IPS-20b (cell line): ENCODE results near the gene NUDCD3.
"Not testable (repeated sequence)": the region's sequence is repeated elsewhere in the genome, so short reads cannot be mapped to it uniquely, and the experiment has no call there.

ENCODE experiments used
- H3K27ac ChIP-seq: one replicate; pipeline ENCODE4 v1.5.1; 2013; ENCODE audit warnings: low read length
- H3K27me3 ChIP-seq: 2 replicates; pipeline ENCODE4 v1.6.1; 2013; ENCODE audit warnings: mild to moderate bottlenecking, low read length, inconsistent platforms; ENCODE audit not compliant: insufficient read depth
- H3K36me3 ChIP-seq: 2 replicates; pipeline ENCODE4 v1.6.1; 2013; ENCODE audit warnings: low read depth, mild to moderate bottlenecking, inconsistent platforms, low read length, moderate library complexity; ENCODE audit not compliant: insufficient read depth
- H3K4me1 ChIP-seq: 2 replicates; pipeline ENCODE4 v1.6.1; 2013; ENCODE audit warnings: mild to moderate bottlenecking, control low read depth, inconsistent platforms, low read length, moderate library complexity; ENCODE audit not compliant: insufficient read depth
- H3K4me3 ChIP-seq: 2 replicates; pipeline ENCODE4 v1.5.1; 2013; ENCODE audit warnings: mild to moderate bottlenecking, low read length, inconsistent platforms
- H3K9ac ChIP-seq: 2 replicates; pipeline ENCODE4 v1.6.1; 2013; ENCODE audit warnings: low read depth, mild to moderate bottlenecking, inconsistent platforms, low read length, moderate library complexity
- H3K9me3 ChIP-seq: 2 replicates; pipeline ENCODE4 v1.6.1; 2013; ENCODE audit warnings: mild to moderate bottlenecking, low read depth, low read length, inconsistent platforms; ENCODE audit not compliant: insufficient read depth

NUDCD3 gene

DNA sequence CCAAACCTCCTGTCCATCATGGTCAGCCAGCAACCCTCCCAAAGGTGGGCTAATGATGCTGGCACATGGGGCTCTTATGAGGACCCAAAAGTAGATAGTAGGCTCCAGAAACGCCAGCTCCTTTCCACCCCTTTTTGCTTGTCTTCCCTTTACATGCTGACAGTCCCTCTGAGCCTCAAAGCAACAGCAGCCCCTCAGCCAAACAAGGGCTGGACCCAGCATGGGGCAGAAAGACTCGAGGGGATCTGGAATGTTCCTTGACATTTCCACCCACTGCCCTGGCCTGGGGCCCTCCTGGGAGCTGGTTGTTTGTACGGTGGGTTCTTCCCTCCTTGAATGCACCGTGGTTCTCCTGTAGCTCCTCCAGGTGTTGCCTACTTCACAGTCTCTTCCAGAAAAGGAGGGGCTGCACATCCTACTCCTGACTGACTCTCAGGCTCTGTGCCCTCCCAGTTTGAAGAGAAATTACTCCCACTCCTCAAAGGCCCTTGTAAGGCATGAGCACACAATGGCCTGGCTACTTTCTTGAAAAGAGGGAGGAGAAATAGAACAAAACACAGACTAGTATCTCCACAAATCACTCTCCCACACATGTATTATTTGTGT is 21.5 kb upstream of the NUDCD3 start:
- Histone ChIP-seq H3K27me3 (no peaks in the 10 kb centered on the region), H3K4me1 (no peaks in the 10 kb centered on the region)

GRCh38 chr7:44511236-44511635 is 20.8 kb upstream of the NUDCD3 start:
- Histone ChIP-seq H3K9ac (no peak overlapping the region), H3K4me1 (no peaks in the 10 kb centered on the region), H3K27me3 (no peaks in the 10 kb centered on the region), H3K4me3 (no peak overlapping the region), H3K36me3 (no peaks in the 10 kb centered on the region), H3K9me3 (peaks cover 3% of the 10 kb centered on the region), H3K27ac (no peak overlapping the region)

More for the DNA sequence above, 21.5 kb upstream of the NUDCD3 start:
- H3K27ac ChIP-seq: no peak overlapping the region
- no peak overlapping the region for H3K4me3 ChIP-seq
- peaks cover 3% of the 10 kb centered on the region for H3K9me3 ChIP-seq
- no peaks in the 10 kb centered on the region for H3K36me3 ChIP-seq
- no peak overlapping the region for H3K9ac ChIP-seq

GRCh38 chr7:44508328-44509030 is 18.0 kb upstream of the NUDCD3 start:
- Histone ChIP-seq H3K36me3 (no peaks in the 10 kb centered on the region), H3K27me3 (no peaks in the 10 kb centered on the region), H3K9ac (no peak overlapping the region), H3K4me1 (no peaks in the 10 kb centered on the region), H3K4me3 (no peak overlapping the region), H3K27ac (no peak overlapping the region), H3K9me3 (peaks cover 3% of the 10 kb centered on the region)

GRCh38 chr7:44506592-44507288 is 16.3 kb upstream of the NUDCD3 start:
- not testable (repeated sequence) for H3K27me3 ChIP-seq, H3K4me1 ChIP-seq, H3K9ac ChIP-seq, H3K9me3 ChIP-seq, H3K27ac ChIP-seq, H3K36me3 ChIP-seq, H3K4me3 ChIP-seq

GRCh38 chr7:44505595-44505994 is 15.1 kb upstream of the NUDCD3 start:
- Histone ChIP-seq H3K4me1 (no peaks in the 10 kb centered on the region), H3K9me3 (peaks cover 3% of the 10 kb centered on the region), H3K27ac (no peak overlapping the region), H3K36me3 (no peaks in the 10 kb centered on the region), H3K27me3 (peaks cover 6% of the 10 kb centered on the region), H3K4me3 (no peak overlapping the region), H3K9ac (no peak overlapping the region)

DNA sequence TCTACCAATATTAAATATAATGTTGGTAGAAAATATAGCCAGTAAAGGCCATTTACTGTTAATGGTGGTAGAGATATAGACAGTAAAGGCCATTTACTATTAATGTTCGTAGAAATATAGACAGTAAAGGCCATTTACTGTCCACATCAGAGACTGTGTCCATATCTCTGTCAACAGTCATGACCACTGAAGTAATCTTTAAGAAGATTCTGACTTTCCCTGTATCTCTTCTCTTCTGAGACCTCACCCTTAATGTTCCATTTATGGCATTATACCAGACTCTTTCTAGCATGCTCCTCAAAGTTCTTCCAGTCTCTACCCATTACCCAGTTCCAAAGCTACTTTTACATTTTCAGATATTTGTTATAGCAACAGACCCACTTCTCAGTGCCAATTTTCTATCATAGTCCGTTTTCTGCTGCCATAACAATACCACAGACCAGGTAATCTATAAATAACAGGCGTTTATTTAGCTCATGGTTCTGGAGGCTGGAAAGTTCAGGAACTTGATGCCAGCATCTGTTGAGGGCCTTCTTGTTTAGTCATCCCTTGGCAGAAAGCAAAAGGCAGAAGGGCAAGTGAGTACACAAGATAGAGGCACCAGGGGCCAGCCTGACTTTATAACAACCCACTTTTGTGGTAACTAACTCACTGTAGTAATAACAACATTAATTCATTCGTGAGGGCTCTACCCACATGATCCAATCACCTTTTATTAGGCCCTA is 7.9 kb upstream of the NUDCD3 start:
- Histone ChIP-seq H3K9me3 (no peaks in the 10 kb centered on the region), H3K9ac (no peak overlapping the region), H3K4me3 (no peak overlapping the region), H3K36me3 (no peaks in the 10 kb centered on the region), H3K27ac (no peak overlapping the region), H3K27me3 (peaks cover 12% of the 10 kb centered on the region), H3K4me1 (no peaks in the 10 kb centered on the region; the same call in 1 of the 2 replicates)

GRCh38 chr7:44497155-44498027 is 6.9 kb upstream of the NUDCD3 start:
- Histone ChIP-seq H3K27me3 (peaks cover 12% of the 10 kb centered on the region), H3K9me3 (no peaks in the 10 kb centered on the region), H3K9ac (no peak overlapping the region), H3K36me3 (no peaks in the 10 kb centered on the region), H3K4me1 (no peaks in the 10 kb centered on the region; the same call in 1 of the 2 replicates), H3K27ac (no peak overlapping the region), H3K4me3 (no peak overlapping the region)

DNA sequence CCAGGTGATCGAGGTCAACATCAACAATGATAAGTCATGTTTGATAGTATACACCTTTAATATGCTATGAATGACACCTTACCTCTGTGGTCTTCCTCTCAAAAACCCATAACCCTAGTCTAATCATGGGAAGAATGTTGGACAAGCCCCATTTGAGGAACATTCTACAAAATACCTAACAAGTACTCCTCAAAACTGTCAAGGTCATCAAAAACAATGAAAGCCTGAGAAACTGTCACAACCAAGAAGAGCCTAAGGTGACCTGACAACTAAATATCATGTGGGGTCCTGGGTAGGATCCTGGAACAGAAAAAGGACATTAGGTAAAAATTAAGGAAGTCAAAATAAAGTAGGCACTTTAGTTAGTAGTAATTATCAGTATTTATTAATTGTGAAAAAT is 5.9 kb upstream of the NUDCD3 start:
- Histone ChIP-seq H3K27ac (no peak overlapping the region), H3K27me3 (peaks cover 6% of the 10 kb centered on the region), H3K9ac (no peak overlapping the region), H3K4me1 (no peaks in the 10 kb centered on the region; the same call in 1 of the 2 replicates), H3K4me3 (no peak overlapping the region), H3K36me3 (no peaks in the 10 kb centered on the region), H3K9me3 (no peaks in the 10 kb centered on the region)

- Histone ChIP-seq H3K4me3 (no peak overlapping the region), H3K4me1 (no peaks in the 10 kb centered on the region; the same call in 1 of the 2 replicates), H3K36me3 (no peaks in the 10 kb centered on the region), H3K9ac (no peak overlapping the region), H3K27me3 (peaks cover 6% of the 10 kb centered on the region), H3K27ac (no peak overlapping the region), H3K9me3 (no peaks in the 10 kb centered on the region)
These were observed 4.5 kb upstream of the NUDCD3 start for GRCh38 chr7:44494960-44495359.

- Histone ChIP-seq H3K9me3 (no peaks in the 10 kb centered on the region), H3K9ac (peak overlapping the region; percentile 91; the same call in 1 of the 2 replicates), H3K4me1 (peaks cover 3% of the 10 kb centered on the region; the same call in 1 of the 2 replicates), H3K27ac (peak overlapping the region; percentile 72), H3K4me3 (peak overlapping the region; percentile 89), H3K36me3 (no peaks in the 10 kb centered on the region), H3K27me3 (peaks cover 6% of the 10 kb centered on the region)
These were observed 771 bp upstream of the NUDCD3 start for GRCh38 chr7:44491229-44491628.

DNA sequence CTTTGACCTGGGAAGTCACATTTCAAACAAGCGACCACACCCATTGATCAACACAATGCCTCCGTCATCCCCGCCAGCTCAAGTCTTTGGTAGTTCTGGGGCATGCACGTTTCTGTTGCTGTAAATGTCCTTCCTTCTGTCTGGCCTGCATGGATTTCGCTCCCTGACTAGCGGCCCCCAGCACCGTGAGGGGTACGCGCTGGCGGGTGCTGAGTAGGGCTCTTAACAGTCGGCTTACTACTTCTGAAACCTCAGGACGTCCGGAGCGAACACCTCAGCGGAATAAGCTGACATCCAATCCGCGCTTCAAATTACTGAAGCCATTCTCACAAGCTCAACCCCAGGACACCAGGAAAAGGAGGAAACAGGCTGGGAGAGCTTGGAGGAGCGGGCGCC is 505 bp downstream of the NUDCD3 start:
- peaks cover 3% of the 10 kb centered on the region; the same call in 1 of the 2 replicates for H3K4me1 ChIP-seq
- H3K36me3 ChIP-seq: peaks cover 11% of the 10 kb centered on the region
- H3K27me3 ChIP-seq: no peaks in the 10 kb centered on the region
- H3K27ac ChIP-seq: peak overlapping the region; percentile 8
- peak overlapping the region; percentile 89 for H3K4me3 ChIP-seq
- H3K9ac ChIP-seq: peak overlapping the region; percentile 91
- no peaks in the 10 kb centered on the region for H3K9me3 ChIP-seq
